GM12878 (cell line): ENCODE results near the gene SPRED2. TPM values are rescaled to one million over a fixed set of nuclear protein-coding genes. Genes with fewer than 3 reads are reported as not detected.

Experiments used
- ATF2 ChIP-seq: IDR thresholded peaks from 2 replicates; pipeline ENCODE4 v1.6.1; 2012; ENCODE audit warnings: low read length, inconsistent platforms
- BACH1 ChIP-seq: fragments of 450-650 bp; IDR thresholded peaks from 2 replicates; pipeline ENCODE4 v1.6.1; 2017; ENCODE audit warnings: mild to moderate bottlenecking, borderline replicate concordance
- BMI1 ChIP-seq: fragments of 450-650 bp; IDR thresholded peaks from 2 replicates; pipeline ENCODE4 v1.6.1; 2016; ENCODE audit warnings: mild to moderate bottlenecking, moderate library complexity, borderline replicate concordance
- CEBPB ChIP-seq, 2 experiments: fragments of 150-350 bp in 1 of 2; IDR thresholded peaks; 2 replicates each; pipeline ENCODE4 v1.6.1; 2012 to 2014; ENCODE audit warnings: low read depth in 2 of 2, low read length in 2 of 2, borderline replicate concordance in 1 of 2, inconsistent platforms in 1 of 2
- CREB1 ChIP-seq: IDR thresholded peaks from 2 replicates; pipeline ENCODE4 v1.6.1; 2012; ENCODE audit warnings: low read depth, mild to moderate bottlenecking, inconsistent platforms
- E2F4 ChIP-seq: IDR thresholded peaks from 2 replicates; pipeline ENCODE4 v1.6.1; 2012; ENCODE audit warnings: low read depth, low read length, improper control_type of control experiment
- EP300 ChIP-seq, 2 experiments: fragments of 150-350 bp in 1 of 2; IDR thresholded peaks; 2 replicates each; pipeline ENCODE4 v1.6.1; 2011 to 2012; ENCODE audit warnings: low read depth in 2 of 2, low read length in 2 of 2, borderline replicate concordance in 1 of 2, improper control_type of control experiment in 1 of 2, inconsistent platforms in 1 of 2; ENCODE audit not compliant: control insufficient read depth in 1 of 2
- HDGF ChIP-seq: fragments of 450-650 bp; IDR thresholded peaks from 2 replicates; pipeline ENCODE4 v1.6.1; 2016; ENCODE audit warnings: antibody characterized with exemption
- IKZF1 ChIP-seq: fragments of 450-650 bp; conservative IDR thresholded peaks from 2 replicates; pipeline ENCODE4 v1.6.1; 2017; ENCODE audit warnings: antibody characterized with exemption, mild to moderate bottlenecking
- MEF2B ChIP-seq: fragments of 450-650 bp; IDR thresholded peaks from 2 replicates; pipeline ENCODE4 v1.6.1; 2018; ENCODE audit warnings: mild to moderate bottlenecking, moderate library complexity; ENCODE audit not compliant: partially characterized antibody, poor library complexity, severe bottlenecking
- MLLT1 ChIP-seq: fragments of 450-650 bp; IDR thresholded peaks from 2 replicates; pipeline ENCODE4 v1.6.1; 2016; ENCODE audit warnings: mild to moderate bottlenecking
- MXI1 ChIP-seq: fragments of 150-350 bp; IDR thresholded peaks from 2 replicates; pipeline ENCODE4 v1.6.1; 2011; ENCODE audit warnings: low read depth, mild to moderate bottlenecking, inconsistent platforms, low read length, improper control_type of control experiment
- NFIC ChIP-seq: IDR thresholded peaks from 2 replicates; pipeline ENCODE4 v1.6.1; 2012; ENCODE audit warnings: low read depth, mild to moderate bottlenecking, inconsistent platforms, low read length, moderate library complexity
- NFXL1 ChIP-seq: fragments of 450-650 bp; IDR thresholded peaks from 2 replicates; pipeline ENCODE4 v1.6.1; 2017; ENCODE audit warnings: antibody characterized with exemption, mild to moderate bottlenecking, borderline replicate concordance
- SIX5 ChIP-seq: IDR thresholded peaks from 2 replicates; pipeline ENCODE4 v1.6.1; 2011; ENCODE audit warnings: mild to moderate bottlenecking, low read depth, low read length, moderate library complexity; ENCODE audit not compliant: severe bottlenecking
- STAT3 ChIP-seq: IDR thresholded peaks from 2 replicates; pipeline ENCODE4 v1.6.1; 2011; ENCODE audit warnings: low read depth, low read length, improper control_type of control experiment
- TBL1XR1 ChIP-seq: IDR thresholded peaks from 2 replicates; pipeline ENCODE4 v1.6.1; 2012; ENCODE audit warnings: low read depth, low read length, improper control_type of control experiment
- TCF3 ChIP-seq: IDR thresholded peaks from 2 replicates; pipeline ENCODE4 v1.6.1; 2012; ENCODE audit warnings: low read depth, mild to moderate bottlenecking, low read length, borderline replicate concordance; ENCODE audit not compliant: insufficient read depth
- TCF7 ChIP-seq: IDR thresholded peaks from 2 replicates; pipeline ENCODE4 v1.6.1; 2014; ENCODE audit warnings: antibody characterized with exemption, borderline replicate concordance
- WRNIP1 ChIP-seq: IDR thresholded peaks from 2 replicates; pipeline ENCODE4 v1.6.1; 2011; ENCODE audit warnings: low read depth, low read length, improper control_type of control experiment, borderline replicate concordance
- ZNF592 ChIP-seq: fragments of 450-650 bp; IDR thresholded peaks from 2 replicates; pipeline ENCODE4 v1.6.1; 2017; ENCODE audit warnings: mild to moderate bottlenecking, moderate library complexity
- polyA plus RNA-seq, 11 experiments: library from polyadenylated mRNA; depleted of rRNA in 4 of 11; unstranded in 6 of 11; stranded (reverse) in 5 of 11; fragments of >200 nt; fragmentation: Nextera tagmentation in 4 of 11; fragmentation: Illumina TruSeq in 1 of 11; extraction: Ambion mirVana in 4 of 11; extraction: Trizol in 1 of 11; gene quantifications; 1 replicate in 1 of 11; 2 replicates in 10 of 11; pipeline versions ENCODE4 v1.2.1 to v1.2.3, GENCODE V29; 2011 to 2016; ENCODE audit warnings: inconsistent platforms in 2 of 11, missing spikeins in 2 of 11, low read depth in 1 of 11
- total RNA-seq, 4 experiments: library from RNA; depleted of rRNA in 3 of 4; stranded (reverse); fragments of >200 nt in 3 of 4; fragmentation: Illumina TruSeq in 1 of 4; extraction: Trizol in 1 of 4; gene quantifications; 2 replicates each; pipeline versions ENCODE4 v1.2.1 to v1.2.3, GENCODE V29; 2013 to 2021

Gene SPRED2
- total and polyA plus RNA-seq, 10 of the 15 experiments (the other 5 are each of a cell fraction or from before 2014, with no cell fraction given): 3.0 to 23.9 (median 9.7) TPM

GRCh38 chr2:65436824-65437221 is 4.4 kb upstream of the SPRED2 start (continued):
- TF ChIP-seq ZNF592 (no peak), NFIC (peak; percentile 79), TCF3 (no peak), HDGF (no peak), CEBPB (IDR thresholded peaks at IDR 0.05; ENCODE audit: borderline replicate concordance in 1 of 2, low read depth in 2 of 2, low read length in 2 of 2) (no peak), WRNIP1 (no peak), IKZF1 (no peak; the same call in 1 of the 2 replicates), TCF7 (no peak), NFXL1 (no peak), MXI1 (no peak), ATF2 (peak; percentile 60; the same call in 1 of the 2 replicates), BMI1 (no peak), MLLT1 (0 out of 2 replicates have a peak, but pooled peaks have one; percentile 32), MEF2B (no peak), CREB1 (no peak), SIX5 (no peak), EP300 (IDR thresholded peaks at IDR 0.05; ENCODE audit: borderline replicate concordance in 1 of 2, control insufficient read depth in 1 of 2, low read depth in 2 of 2, low read length in 2 of 2) (peak in 1 of 2 experiments; percentile 41; a peak in 1 of 4 replicates), E2F4 (no peak), TBL1XR1 (peak; percentile 90), BACH1 (peak; percentile 37), STAT3 (no peak)
